RWPE1 (cell line): ENCODE measurements around the gene TES.

Experiments used
- CTCF ChIA-PET: fragments of 350-600 bp; sonication (Branson Sonifier 250); formaldehyde crosslinking; extraction: SDS; loops from one replicate; lab custom pipeline; 2021; lab: Yijun Ruan, JAX
- POLR2A ChIA-PET: fragments of 400-600 bp; formaldehyde crosslinking; extraction: SDS; loops from one replicate; lab custom pipeline; 2020; ENCODE audit warnings: antibody characterized with exemption; ENCODE audit not compliant: low non-redundant PET; lab: Yijun Ruan, JAX
- DNase-seq: peaks from one replicate; pipeline ENCODE4 v3.0.0; 2012; ENCODE audit warnings: low spot score
- H3K27ac ChIP-seq: fragments of 450-650 bp; 2 replicates; pipeline ENCODE4 v1.5.1; 2017
- CTCF ChIP-seq: fragments of 450-650 bp; conservative IDR thresholded peaks from 2 replicates; pipeline ENCODE4 v1.5.1; 2017; ENCODE audit warnings: low read depth, mild to moderate bottlenecking

Gene TES

GRCh38 chr7:116166156-116166555 lies 44.2 kb upstream of the TES start:
- no peak overlapping the region for H3K27ac ChIP-seq
- ChIA-PET POLR2A (no interaction called here), CTCF (no interaction called here)
- TF ChIP-seq CTCF: no peak
- DNase-seq: no peak

GRCh38 chr7:116167177-116167576 lies 43.2 kb upstream of the TES start:
- ChIA-PET CTCF (interaction anchor here (0.5 to 0.7 kb wide), 3 partner anchors 265 to 1181 kb away, joined by 3 to 4 read pairs (median 3); no protein-coding TSS in a partner anchor), POLR2A (no interaction called here)
- no peak for DNase-seq
- no peak overlapping the region for H3K27ac ChIP-seq
- TF ChIP-seq CTCF: no peak

GRCh38 chr7:116169060-116169459 lies 41.3 kb upstream of the TES start:
- no peak overlapping the region for H3K27ac ChIP-seq
- TF ChIP-seq CTCF: no peak
- CTCF ChIA-PET: no interaction called here
- POLR2A ChIA-PET: no interaction called here
- DNase-seq: no peak

- POLR2A ChIA-PET: no interaction called here
Observed at GRCh38 chr7:116170180-116170579, 40.2 kb upstream of the TES start.

GRCh38 chr7:116171094-116171493 lies 39.2 kb upstream of the TES start:
- CTCF ChIA-PET: interaction anchor here (0.6 kb wide), 1 partner anchor 640 kb away, joined by 3 read pairs; no protein-coding TSS in a partner anchor
- no peak overlapping the region for H3K27ac ChIP-seq
- no peak for DNase-seq
- POLR2A ChIA-PET: no interaction called here
- no peak for TF ChIP-seq CTCF

More at GRCh38 chr7:116170180-116170579, 40.2 kb upstream of the TES start:
- H3K27ac ChIP-seq: no peak overlapping the region
- DNase-seq: no peak
- CTCF ChIA-PET: interaction anchor here (0.6 kb wide), 1 partner anchor 648 kb away, joined by 8 read pairs; no protein-coding TSS in a partner anchor
- TF ChIP-seq CTCF: no peak

- no peak for DNase-seq
- TF ChIP-seq CTCF: no peak
- ChIA-PET CTCF (interaction anchor here (0.6 to 1.2 kb wide), 3 partner anchors 9 to 63 kb away, joined by 3 read pairs; no protein-coding TSS in a partner anchor), POLR2A (no interaction called here)
- no peak overlapping the region for H3K27ac ChIP-seq
Observed at GRCh38 chr7:116172353-116172752, 38.0 kb upstream of the TES start.
